Stromal cell of bone marrow (primary cell): ENCODE measurements around the gene YPEL4.
"Not testable (repeated sequence)": the region's sequence is repeated elsewhere in the genome, so short reads cannot be mapped to it uniquely, and the experiment has no call there.

Experiments
- DNase-seq: peaks from one replicate; pipeline ENCODE4 v3.0.0-alpha.2; 2012; ENCODE audit warnings: low read depth

The YPEL4 gene, protein sequence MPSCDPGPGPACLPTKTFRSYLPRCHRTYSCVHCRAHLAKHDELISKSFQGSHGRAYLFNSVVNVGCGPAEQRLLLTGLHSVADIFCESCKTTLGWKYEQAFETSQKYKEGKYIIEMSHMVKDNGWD

DNA sequence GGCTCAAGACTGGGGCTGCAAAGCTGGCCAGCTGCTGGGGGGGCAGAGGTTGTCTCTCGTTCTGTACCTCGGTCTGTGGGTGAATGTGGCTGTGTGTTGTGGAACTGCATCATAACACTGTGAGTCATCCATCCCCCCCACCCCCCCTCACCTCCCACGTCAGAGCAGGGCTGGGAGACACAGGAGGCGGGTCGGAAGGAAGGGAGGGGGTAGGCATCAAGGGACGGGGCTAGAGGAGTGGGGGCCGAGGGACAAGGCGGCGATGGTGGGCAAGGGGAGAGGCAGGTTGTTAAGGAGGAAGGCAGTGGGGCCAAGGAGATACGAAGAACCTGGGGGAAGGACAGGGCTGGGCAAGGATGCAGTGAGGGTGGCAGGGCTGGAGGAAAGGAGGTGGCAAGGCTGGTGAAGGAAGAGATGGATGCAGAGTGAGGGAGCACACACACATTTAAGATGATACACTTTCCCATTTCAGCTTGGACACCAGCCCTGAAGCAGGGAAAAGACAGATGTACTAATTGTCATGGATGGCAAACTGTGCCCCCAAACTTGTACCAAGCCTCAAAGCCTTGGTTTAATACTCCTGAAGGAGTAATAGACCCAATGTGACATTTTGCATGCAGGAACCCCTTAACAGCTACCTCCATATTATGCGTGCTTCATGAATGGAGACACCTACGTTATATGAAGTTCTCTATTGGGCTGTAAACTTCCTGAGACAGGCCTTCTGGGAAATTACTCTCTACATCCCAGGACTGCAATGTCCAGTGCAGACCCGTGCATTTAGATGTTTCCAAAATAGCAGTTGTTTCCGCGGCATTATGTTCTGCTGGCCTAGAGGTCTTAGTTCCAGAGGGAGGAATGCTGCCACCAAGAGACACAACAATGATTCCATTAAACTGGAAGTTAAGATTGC, at the start of gene YPEL4:
YPEL4 (minus strand) TSS at position 87 of the 913 bp plus-strand sequence. CDS start 2,805 bp downstream, outside the sequence.
- peak; percentile 73 for DNase-seq

DNA sequence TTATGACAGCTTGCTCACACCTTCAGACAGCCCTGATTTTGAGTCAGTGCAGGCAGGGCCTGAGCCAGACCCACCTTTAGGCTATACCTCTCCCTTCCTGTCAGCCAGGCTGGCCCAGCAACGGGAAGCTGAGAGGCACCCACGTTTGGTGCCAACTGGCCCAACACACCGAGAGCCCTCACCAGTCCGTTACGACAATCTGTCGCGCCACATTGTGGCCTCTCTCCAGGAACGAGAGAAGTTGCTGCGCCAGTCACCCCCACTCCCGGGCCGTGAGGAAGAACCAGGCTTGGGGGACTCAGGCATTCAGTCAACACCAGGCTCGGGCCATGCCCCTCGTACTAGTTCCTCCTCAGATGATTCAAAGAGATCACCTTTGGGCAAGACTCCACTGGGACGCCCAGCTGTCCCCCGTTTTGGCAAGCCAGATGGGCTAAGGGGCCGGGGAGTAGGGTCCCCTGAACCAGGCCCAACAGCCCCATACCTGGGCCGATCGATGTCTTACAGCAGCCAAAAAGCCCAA, 49.2 kb upstream of the YPEL4 start:
- no peak for DNase-seq

DNA sequence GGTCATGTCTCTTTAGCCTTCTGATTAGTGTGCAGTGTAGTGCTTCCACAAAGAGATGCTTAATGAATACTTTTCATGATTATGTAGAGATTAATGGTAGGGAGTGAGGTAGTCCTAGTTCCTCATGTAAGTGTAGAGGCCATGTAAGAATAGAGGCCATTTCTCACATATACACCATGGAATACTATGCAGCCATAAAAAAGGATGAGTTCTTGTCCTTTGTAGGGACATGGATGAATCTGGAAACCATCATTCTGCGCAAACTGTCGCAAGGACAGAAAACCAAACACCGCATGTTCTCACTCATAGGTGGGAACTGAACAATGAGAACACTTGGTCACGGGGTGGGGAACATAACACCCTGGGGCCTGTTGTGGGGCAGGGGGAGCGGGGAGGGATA, 40.8 kb upstream of the YPEL4 start:
- not testable (repeated sequence) for DNase-seq

DNA sequence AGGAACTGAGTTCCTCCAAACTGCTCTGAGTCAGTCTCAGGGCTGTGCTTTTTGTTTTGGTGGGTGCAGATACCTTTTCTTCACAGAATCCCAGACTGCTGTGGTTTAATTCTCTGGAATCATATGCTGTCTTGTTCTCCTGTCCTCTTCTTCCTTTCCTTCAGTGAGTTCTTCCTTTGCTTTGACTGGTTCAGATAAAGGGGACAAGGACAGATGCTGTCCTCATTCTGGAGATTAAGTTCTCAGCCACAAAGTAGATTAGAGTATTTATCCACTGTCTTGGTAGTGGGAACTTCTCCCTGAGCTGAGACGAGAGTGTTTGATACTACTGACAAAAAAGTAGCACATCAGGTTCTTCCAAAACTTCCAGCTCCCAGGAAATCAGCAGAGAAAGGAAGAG, 31.5 kb upstream of the YPEL4 start:
- no peak for DNase-seq

DNA sequence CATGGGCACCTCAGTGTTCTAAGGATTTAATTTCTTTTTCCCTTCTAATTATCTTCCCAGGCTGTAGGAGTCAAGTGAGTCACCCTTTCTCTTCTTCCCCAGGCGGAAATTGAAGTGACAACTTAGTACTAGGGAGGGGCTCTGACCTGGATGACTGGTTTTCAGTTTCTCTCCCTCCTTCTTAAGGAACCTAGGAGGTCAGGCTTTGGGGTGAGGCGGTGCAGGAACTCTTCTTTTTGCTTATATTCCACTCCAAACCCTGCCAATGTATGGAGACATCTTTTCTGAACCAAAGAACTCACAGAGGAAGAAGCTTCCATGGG, 30.8 kb upstream of the YPEL4 start:
- DNase-seq, result no peak

DNA sequence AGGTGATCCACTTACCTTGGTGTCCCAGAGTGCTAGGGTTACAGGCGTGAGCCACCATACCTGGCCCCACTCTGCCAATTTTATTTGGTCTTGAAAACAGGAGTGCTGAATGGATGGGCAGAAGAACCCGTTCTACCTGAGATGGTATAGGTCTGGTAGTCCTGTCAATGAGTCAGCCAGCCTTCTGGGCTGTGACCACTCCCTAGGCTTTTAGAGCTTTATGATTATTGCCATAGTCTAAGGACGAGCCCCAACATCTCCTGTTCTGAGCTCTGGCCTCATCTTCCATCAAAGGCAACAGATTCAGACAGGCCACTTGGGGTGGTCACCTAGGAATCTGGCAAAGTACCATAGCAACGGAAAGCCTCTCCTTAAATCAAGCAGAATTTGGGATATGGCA, 29.7 kb upstream of the YPEL4 start:
- DNase-seq, result no peak

DNA sequence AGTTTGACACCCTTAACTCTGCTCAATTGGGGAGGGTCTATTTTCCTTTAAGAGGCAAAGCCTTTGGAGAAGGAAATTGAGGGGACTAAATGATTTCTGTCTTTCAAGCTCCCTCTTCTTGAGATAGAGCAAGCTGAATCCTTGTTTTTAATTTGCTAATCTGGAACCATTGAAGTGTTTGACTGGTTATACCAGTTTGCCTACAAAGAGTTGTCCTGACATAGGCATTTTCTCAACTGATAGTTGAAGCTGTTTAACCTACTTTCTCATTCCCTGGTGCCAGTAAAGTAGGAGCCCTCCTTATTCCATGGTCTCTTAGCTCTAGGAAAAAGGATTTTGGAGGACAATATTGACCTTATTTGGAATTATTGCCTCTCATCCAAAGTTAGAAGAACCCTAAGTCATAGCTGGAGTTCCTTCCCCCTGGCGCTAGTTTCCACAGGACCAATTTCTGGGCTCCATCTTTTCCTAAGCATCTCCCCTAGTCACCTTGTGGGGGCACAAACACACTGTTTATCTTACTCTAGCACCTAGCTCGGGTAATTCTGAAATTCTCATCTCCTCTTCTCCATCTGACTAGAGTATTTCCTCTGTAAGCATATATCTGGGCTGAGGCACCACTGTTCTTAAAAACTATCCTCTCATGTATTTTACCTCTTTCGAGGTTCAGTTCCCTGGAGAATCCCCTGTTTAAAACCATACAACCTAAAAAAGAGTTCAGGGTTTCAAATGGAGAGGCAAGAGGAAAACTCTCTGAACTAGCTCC, 25.6 kb upstream of the YPEL4 start:
- no peak for DNase-seq

DNA sequence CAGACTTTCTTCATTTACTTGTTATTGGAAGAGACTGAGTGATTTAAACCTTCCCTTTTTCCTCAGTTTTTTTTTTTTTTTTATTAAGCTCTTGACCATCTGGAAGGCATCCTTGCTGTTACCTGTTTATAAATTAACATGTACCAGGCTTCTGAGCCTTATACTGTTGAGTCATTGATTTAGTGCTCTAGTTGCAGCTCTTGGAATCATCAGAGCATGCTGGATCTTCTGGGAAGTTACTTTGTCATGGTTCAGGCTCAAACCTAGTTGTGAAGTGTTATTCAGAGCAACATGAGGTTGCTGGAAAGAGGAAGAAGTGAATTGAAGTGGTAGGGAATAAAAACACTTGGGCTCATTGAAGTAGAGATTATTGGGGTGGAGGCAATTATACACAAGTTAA, 24.5 kb upstream of the YPEL4 start:
- no peak for DNase-seq

DNA sequence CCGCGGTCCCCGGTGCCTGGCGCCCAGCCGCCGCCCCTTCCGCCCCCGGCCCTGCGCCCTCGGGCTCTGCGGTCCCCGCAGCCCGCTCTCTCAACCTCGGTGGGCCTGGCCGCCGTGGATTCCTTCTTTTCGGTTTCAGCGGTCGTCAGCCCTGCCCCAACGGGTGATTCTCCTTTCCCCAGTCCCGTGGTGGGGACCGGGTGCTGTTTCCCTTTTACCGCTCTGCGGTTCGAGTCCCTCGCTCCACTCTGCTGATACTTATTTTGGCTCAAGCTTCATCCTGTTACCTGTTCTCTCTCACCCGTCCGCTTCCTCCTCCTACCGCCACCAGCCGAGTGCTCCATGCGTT, 18.7 kb upstream of the YPEL4 start:
- no peak for DNase-seq

DNA sequence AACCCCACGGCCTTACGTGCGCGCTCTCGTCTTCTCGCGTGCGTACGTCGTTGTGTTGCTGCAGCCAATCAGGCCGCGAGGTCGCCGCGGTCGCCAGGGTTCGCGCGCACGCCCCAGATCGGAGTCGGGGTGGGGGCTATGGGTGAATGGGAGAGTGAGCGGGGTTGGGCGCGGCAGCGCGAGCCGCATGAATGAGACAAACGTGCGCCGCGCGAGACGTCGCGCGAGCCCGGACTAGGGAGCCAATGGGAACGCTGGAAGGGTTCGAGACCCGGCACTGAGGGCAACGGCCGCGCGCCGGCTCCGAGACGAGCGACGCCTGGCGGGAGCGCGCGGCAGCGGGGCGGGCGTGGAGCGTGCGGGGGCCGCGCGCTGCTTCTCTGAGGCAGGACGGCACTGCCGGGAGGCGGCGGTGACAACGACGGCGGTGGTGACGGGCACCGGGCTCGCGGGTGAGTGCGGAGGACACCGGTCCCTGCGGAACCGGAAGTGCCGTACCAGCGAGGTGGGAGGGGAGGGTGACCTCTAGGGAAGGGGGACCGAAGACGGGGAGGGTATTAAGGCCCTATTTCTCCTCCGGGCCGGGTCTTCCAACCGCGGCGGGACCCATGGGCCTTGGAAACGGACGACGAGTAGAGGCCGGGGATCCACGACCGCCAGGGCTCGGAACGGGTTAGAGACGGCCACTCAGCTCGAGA, 18.2 kb upstream of the YPEL4 start, which contains the start of gene ZDHHC5:
ZDHHC5 (plus strand) TSS at position 379 of the 698 bp plus-strand sequence. CDS start 4,977 bp downstream, outside the sequence.
- DNase-seq, result peak; percentile 98

DNA sequence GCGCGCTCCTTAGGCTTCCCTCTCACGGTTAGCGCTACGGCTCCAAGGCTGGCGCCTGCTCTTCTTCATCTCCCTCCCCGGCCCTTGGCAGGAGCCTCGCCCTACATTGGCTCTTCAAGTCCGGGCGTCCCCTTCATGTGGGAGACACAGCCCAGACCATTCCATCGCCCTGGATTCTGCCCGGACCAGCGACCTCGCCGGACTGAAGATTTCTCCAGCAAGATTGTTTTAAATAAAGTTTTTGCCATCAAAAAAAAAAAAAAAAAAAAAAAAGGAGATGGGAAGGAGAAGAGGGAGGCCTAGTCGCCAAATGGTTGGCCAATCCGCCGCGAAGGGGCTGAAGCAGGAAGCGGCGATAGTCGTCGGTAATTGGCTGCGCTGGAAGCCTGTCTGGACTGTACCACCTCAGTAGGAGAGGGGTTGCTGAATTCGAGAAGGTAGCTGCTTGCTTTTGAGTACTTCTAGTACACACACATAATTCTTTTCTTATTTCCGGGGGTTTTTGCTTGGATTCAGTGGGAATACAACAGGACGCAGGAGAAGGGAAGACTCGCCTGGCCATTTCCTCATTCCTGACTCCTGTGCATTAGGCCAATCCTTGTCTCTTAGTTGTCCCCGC, 17.5 kb upstream of the YPEL4 start:
- DNase-seq, result peak; percentile 97

DNA sequence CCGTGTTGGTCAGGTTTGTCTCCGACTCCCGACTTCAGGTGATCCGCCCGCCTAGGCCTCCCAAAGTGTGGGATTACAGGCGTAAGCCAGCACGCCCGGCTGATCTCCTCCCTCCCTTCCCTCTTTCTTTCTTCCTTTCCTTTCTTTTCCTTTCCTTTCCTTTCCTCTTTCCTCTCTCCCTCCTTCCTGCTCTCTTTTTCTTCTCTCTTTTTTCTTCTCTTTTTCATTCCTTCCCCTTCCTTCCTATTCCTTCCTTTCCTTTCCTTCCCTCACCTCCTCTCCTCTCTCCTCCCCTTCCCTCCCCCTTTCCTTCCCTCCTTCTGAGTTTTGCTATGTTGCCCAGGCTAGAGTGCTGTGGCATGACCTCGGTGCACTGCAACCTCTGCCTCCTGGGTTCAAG, 14.3 kb upstream of the YPEL4 start:
- DNase-seq, result no peak

DNA sequence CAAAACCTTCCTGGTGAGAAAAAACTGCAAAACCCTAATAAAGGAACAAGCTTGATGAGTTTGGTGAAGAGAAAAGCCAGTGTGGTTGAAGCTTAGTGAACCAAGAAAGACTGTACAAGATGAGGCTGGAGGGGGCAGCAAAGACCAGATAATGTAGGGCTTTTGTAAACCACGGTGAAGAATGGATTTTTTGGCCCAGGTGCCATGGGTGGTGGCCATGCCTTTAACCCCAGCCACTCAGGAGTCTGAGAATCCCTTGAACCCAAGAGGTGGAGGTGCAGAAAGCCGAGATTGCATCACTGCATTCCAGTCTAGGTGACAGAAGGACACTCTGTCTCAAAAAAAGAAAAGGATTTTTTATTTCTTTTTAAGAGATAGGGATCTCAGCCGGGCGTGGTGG, 13.2 kb upstream of the YPEL4 start:
- no peak for DNase-seq

DNA sequence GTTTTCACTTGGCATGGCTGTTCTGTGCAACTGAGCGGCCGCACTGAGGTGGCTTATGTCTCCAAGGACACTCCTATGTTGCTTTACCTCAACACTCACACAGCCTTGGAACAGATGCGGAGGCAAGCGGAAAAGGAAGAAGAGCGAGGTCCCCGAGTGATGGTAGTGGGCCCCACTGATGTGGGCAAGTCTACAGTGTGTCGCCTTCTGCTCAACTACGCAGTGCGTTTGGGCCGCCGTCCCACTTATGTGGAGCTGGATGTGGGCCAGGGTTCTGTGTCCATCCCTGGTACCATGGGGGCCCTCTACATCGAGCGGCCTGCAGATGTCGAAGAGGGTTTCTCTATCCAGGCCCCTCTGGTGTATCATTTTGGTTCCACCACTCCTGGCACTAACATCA, 10.0 kb upstream of the YPEL4 start:
- no peak for DNase-seq

DNA sequence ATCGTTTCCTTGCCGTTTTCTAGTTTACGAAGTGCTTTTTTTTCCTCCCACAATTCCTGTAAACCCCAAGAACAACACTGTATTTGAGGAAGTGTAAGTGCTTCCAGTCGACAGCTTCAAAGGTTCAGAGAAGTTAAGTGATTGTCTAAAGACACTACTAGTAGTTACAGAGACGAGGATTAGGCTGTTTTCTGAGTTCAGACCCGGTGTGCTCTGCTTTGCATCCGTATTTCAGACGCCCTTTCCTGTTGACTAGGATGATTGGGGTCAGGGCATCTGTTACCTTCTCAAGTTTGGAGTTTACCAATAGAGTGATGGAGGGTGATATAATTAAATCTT, 8.3 kb upstream of the YPEL4 start:
- DNase-seq, result no peak

DNA sequence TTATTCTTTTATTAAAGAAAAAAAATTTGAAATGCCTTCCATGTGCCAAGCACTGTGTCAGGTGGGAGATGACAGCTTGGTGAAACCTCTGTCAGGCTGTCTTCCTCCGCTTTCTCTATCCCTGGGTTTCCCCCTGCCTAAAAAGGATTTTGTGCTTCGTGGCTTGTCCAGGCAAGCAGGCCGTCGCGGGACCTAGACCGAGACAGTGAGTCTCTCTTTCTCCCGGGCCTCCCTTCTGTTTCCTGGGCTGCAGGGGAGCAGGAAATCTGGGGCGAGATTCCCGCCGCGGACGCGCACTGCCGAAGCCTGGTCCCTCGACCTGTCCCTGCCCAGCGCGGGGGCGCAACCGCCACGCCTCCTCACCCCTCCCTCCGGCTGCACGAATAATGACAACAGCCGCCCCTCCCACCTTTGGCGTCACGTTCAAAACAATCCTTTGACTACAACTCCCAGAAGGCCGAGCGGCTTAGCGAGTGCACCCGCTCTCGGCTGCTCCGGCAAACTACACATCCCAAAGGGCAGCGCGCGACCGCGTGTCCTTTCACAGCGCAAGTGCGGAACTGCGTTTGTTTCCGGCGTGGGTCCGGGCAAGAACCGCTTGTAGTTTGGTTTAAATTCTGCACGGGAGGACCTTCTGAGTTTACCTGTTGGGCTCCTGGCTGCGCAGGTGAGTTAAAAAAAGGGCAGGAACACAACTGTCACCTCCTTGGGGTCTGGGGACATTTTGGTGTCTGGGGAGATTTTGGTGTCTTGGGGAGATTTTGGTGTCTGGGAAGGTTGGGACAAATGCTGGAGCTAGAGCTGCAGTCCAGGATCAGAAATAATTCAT, 7.7 kb upstream of the YPEL4 start, which contains the start of gene CLP1:
CLP1 (plus strand) TSS at position 569 of the 829 bp plus-strand sequence. CDS start 1,715 bp downstream, outside the sequence.
- peak; percentile 99 for DNase-seq

DNA sequence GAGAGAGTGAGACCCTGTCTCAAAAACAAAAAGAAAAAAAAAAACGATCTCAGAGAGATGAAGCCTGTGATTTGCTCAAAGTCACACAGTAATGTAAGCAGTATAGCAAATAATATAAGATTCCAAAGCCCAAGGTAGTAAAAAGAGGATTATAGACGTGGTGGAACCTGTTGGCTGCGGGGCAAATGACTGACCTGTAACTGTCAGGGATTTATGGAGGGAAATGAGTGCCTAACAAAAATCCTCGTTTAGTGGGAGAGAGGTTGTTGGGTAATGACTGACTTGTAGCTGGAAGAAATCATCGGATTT, 7.1 kb upstream of the YPEL4 start:
- DNase-seq, result no peak

DNA sequence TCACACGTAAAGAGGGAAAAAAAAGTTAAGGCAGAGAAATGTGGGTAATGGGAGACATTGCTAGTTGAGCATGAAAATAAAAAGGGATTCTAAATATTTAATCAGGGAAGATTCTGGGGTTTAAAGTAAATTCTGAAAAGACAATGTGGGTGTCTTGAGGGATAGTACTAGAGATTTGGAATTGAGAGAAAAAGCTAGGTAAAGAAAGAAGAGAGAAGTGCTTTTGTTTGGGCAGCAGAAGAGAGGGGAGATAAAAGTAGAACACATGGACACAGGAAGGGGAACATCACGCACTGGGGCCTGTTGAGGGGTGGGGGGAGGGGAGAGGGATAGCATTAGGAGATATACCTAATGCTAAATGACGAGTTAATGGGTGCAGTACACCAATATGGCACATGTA, 3.5 kb upstream of the YPEL4 start:
- no peak for DNase-seq

DNA sequence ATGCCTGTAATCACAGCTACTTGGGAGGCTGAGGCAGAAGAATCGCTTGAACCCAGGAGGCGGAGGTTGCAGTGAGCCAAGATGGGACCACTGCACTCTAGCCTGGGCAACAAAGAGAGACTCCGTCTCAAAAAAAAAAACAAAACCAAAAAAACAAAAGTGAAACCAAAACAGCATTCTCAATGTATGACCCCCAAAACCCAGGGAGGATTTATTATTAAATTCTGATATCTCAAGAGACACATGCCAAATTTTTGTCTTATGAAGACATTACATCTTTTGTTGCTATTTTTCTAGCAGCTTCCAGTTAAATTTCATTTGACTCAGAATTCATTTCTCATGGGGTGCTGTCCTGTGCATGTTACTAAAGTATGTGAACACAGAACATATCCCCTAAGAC, 3.0 kb upstream of the YPEL4 start:
- no peak for DNase-seq

DNA sequence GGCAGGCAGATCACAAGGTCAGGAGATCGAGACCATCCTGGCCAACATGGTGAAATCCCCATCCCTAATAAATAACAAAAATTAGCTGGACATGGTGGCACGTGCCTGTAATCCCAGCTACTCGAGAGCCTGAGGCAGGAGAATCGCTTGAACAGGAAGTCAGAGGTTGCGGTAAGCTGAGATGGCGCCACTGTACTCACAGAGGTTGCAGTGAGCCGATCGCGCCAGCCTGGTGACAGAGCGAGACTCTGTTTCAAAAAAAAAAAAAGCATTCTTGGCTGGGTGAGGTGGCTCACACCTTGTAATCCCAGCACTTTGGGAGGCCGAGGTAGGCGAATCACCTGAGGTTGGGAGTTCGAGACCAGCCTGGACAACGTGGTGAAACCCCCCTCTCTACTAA, 2.5 kb upstream of the YPEL4 start:
- DNase-seq, result not testable (repeated sequence)

DNA sequence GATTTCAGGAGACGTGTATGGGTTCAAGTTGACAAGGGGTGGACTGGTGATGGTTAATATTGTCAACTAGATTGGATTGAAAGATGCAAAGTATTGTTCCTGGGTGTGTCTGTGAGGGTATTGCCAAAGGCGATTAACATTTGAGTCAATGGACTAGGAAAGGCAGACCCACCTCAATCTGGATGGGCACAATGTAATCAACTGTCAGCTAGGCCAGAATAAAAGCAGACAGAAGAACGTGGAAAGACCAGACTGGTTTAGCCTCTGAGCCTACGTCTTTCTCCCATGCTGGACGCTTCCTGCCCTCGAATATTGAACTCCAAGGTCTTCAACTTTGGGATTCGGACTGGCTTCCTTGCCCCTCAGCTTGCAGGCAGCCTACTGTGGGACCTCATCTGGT, 1.7 kb upstream of the YPEL4 start:
- no peak for DNase-seq
